HG03039 (cell line): Measurements from ENCODE around the gene CACHD1.

Experiments
- ATAC-seq: cut with Tn5 transposase; IDR thresholded peaks from one replicate; pipeline ENCODE4 v1.9.1; 2021; ENCODE audit warnings: mild to moderate bottlenecking, moderate library complexity; ENCODE audit not compliant: unreplicated experiment

The CACHD1 gene

DNA sequence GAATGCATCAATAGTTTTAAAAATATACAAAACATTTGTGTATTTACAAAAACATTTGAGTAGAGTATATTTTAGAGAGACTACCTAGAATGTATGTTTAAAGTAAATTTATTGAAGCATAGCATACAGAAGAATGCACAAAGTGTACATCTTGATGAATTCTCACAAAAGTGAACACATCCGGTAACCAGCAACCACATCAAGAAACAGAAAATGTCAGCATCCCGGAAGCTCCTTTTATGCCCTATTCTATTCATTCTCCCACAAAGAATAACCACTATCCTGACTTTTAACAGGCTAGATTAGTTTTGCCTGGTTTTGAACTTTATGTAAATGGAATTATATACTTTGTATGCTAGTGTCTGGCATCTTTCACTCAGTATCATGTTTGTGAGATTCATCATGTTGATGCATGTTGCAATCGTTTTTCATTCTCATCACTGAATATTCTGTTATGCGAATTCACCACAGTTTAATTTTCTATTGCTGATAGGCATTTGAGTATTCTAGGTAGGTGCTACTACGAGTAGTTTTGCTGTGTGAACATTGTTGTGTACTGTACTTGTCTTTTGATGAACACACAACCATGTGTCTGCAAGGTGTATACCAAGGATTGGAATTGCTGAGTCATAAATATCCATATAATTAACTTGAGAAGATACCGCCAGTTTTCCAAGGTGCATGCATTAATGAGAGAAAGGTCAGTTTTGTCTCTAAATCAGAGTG is 75.4 kb downstream of the CACHD1 start:
- no peak for ATAC-seq

DNA sequence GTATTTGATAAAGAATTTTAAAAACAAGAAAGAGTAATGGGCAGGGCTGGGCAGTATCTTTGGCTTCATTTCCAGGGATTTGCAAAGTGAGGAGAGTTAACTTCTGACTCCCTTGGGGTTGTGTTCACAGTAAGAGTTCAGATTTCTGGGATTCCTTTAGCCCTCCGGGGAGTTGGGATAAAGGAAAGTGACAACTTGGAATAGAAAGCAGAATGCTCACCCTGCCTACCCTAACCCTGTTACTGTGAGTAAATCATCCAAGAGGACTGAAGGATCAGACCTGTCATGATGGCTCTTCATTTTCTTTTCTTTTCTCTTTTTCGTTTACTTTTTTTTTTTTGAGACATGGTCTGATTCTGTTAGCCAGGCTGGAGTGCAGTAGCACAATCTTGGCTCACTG is 76.1 kb downstream of the CACHD1 start:
- ATAC-seq, result no peak

DNA sequence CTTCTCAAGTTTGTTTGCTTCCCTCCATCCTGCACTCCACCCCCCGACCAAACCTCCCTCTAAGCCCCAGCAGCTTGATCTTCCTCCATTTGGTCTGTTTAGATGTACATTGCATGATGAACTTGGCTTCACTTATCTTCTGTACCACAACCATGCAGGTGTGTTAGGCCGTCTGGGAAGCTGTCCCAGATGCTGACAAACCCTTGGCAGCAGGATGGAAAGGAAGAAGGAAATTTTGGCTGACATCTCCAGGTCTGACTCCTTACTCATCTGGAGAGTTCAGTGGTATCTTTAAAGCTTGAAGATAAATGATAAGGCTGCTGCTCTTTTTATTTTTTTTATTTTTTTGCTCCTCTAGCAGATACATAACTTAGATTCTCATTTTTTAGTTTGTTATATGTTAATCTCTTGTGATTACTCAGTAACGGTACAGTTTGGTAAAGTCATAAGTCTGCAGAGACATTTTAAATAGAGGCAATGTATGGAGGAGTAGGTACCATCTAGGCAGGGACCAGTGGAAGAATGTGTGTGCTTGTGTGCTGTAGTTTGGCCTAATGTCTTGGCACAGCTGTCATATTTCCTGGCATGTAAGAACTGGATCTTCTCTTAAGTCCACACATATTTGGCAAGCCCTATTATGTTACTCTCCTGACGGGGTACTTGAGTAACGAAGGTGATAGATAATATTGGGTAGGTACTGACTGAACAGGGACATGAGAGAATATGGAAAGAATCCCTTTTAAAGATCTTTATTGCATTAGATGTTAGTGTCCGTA is 79.7 kb downstream of the CACHD1 start:
- no peak for ATAC-seq

DNA sequence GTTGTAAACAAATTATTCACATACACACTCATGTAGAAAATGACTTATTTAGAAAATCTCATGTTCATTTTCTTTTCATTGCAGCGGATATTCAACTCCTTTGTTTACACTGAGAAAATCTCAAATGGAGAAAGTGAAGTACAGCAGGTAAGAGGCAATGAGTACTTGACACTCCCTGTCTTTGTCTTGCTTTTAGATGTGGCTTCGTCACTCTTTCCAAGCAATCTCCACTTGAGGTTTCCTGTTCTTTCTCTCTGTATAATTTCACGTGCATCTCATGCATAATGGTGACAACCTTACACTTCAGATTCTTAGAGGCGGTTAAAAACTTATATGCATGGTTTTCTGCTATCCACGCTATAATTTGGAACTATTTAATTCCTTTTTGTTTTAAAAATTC is 80.6 kb downstream of the CACHD1 start:
- ATAC-seq, result no peak

DNA sequence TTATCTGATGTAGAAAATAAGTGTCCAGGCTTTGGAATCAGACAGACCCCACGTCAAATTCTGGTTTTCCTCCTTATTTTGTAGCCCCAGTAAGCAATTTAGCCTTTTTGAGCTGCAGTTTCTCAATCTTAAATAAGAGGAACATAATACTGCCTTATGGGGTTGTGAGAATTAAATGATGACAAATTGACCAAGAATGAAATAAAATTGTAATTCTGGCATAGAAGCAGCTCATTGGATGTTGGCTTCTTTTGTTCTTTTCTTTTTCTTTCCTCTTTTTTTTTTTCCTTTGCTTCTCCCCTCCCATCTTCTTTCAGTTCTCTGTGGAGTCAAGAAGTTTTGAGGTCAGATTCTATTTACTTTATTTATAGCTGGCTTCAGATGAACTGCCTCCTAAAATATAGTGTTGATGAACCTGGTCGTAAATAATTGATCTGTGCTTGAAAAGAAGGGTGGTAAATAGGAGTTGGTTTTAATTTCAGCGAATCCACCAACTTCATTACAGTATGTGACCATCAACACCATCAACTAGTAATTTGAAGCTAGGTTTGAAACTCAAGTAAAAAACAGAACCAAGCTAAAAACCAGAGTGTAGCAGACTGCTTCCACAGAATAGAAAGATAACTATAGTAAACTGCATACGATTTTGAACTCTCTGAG is 81.1 kb downstream of the CACHD1 start:
- ATAC-seq, result no peak

DNA sequence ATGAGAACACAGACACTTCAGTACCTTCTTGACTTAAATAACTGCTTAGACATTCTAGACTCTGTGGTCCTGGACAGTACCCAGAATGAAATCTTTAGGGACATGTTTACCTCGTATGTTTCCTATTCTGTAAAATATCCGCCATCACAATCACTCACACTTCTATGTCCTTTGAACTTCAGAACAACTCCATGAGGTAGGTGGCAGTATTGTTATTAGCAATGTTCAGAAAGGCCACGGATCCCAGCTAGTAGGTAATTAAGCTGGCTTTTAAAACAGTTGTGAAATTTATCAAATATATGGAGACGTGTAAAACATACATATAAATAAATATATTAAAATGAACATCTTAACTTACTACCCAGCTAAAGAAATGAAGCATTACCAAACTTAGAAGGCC is 83.4 kb downstream of the CACHD1 start:
- no peak for ATAC-seq

DNA sequence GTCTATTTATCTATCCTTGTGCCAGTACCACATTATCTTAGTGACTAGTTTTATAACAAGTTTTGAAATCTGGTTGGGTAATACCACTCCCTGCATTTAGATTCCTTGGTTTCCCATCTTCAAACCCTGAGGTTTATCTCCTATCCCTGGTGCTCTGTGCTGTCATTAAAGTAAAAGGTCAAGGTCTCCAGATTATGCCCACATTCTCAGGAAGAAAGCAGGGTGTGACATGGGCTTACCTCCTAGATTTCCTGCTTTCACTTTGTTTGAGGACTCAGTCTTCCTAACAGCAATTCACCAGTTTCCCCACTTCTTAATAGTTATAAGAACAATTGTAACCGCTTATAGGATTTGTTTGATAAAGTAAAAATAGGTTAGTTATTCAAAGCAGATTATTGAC is 86.0 kb downstream of the CACHD1 start:
- ATAC-seq, result no peak

DNA sequence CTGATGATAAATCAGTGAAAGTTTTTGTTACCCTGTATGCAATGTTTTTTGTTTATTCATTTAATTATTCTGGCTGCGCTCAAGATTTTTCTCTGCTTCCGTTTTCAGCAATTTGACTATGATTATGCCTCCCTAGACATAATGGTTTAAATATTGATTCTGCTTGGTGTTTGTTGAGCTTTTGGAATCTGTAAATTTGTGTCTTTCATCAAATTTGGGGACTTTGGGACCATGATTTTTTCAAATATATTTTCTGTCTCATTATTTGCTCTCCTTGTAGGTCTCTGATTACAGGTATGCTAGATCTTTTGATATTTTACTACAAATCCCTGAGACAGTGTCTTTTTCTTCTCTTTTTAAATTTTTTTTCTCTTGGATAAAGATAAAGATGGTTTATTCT is 92.1 kb downstream of the CACHD1 start:
- ATAC-seq, result no peak

DNA sequence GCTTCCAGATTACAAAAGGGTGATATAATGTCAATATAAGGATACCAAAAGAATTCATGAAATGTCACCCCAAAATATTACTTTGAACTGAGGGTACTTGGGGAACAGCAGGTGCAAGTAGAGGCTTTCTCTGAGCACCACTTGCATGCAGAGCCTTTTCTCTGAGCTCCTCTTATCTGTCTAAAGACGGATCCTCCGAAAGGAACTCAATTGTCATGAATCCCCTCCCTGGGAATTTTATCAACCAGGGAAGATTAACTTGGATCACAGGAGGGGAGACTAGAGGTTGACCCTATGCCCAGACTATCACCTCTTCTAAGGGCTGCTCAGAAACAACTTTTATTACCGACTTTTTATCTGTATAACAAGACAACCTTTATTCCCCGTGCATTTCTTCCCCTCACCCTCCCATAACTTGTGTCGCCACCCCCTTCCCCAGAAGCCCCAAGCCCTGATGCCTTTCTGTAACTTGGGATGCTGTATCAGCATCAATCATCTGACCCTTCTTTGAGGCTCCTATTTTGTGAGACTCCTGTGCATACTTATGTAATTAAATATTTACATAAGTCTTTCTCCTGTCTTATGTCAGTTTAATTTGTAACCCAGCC is 94.1 kb downstream of the CACHD1 start:
- no peak for ATAC-seq

DNA sequence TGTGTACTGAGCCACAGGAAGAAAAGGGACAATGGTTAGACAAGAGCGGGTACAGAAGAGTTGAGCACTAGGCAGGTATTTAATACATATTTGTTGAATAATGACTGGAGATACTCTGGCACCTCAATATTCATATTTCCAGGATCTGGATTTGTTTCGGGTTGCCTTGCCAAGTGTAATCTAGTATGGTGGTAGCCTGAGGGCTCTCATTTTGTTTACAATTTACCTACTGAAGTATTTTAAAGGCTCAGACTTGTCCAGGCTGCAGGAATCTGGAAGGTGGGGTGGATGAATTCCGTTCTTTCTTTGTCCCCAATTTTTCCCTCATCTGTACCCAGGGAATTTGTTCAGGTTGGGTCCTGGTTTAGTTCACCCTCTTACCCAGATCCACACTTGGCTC is 95.0 kb downstream of the CACHD1 start:
- ATAC-seq, result no peak

DNA sequence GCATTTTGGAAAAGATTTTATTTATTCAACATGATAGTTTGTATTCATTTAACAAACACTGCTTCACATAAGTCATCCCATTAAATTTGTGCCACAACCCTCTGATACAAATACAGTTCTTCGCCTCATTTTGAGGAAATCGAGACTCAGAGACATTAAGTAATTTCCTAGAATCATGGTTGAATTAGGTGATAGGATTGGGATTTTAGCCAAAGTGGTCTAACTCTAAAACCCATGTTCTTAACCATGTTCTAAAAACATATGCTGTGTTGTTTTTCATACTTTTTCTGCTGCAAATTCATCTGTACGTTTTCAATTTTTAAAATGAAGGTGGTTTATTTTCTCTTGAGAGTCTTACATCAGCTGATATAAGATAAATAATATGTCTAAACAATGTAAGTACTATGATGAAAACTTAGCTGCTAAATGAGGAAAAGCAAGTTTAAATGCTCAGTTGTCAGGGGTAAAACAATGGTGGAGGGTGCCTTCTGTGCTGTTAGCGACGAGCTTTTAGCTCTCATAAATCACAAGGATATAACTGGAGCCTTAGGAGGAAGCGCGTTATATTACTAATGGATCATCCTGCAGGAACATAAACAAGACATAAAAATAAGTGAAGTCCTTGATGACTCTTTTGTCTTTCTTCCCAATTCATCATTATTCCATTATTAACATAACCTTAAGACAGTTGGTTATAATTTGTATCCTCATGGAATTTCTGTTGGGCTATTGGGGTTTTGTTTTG is 97.7 kb downstream of the CACHD1 start:
- ATAC-seq, result no peak

DNA sequence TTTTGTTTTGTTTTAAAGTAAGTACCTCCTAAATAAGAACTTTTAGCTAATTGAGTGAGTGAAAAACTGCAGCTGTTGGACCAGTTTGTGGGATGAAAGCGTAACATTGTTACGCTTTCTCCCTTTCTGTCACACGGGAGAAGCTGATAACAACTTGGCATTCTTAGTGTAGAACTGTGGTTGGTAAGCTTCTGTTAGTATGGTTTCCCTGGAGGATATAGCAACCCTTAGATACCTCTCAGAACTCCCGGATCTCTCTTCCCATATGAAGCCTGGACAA is 98.2 kb downstream of the CACHD1 start:
- ATAC-seq, result no peak

DNA sequence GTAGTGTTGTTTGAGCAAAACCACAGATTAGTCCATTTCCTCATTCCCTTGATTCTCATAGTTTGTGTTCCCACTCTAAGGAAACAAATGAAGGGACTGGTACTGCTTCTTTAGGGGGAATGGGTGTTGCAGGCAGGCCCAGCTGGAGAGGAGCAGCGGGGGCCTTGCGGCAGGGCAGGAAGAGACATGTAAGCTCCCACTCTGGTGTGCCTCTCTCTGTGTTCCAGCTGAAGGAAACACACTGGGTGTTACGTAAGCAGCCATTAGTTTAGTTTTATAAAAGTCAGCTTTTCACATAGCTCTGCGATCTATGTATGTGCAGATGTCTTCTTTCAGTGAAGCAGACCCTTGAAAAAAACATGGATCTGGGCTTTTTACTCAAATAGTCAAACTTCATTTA is 99.5 kb downstream of the CACHD1 start:
- ATAC-seq, result no peak

DNA sequence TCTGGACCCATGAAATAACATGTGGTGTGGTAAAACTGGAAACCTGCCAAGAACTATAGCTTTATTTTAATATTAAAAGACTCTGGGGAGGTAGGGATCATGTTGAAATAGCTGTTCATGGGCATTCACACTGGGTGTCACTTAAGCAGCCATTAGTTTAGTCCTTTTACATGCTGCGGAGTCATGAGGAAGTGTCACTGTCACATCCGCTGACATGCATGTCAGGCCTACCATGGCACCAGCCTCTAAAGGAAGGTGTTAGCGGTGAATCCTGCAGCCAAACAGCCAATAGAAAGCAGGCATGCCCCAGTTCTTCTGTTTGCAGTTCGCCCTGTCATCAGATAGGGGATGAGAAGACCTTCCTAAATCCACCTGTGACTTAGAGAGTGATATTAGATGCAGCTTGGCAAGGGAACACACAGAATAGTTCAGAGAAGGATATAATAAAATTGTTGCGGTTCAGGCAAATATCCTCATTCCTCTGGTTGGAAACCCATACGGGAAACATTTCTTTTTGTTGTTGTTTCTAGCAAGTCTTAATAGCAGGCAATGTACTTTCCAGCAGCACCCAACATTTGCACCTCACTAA is 100.4 kb downstream of the CACHD1 start:
- no peak for ATAC-seq

DNA sequence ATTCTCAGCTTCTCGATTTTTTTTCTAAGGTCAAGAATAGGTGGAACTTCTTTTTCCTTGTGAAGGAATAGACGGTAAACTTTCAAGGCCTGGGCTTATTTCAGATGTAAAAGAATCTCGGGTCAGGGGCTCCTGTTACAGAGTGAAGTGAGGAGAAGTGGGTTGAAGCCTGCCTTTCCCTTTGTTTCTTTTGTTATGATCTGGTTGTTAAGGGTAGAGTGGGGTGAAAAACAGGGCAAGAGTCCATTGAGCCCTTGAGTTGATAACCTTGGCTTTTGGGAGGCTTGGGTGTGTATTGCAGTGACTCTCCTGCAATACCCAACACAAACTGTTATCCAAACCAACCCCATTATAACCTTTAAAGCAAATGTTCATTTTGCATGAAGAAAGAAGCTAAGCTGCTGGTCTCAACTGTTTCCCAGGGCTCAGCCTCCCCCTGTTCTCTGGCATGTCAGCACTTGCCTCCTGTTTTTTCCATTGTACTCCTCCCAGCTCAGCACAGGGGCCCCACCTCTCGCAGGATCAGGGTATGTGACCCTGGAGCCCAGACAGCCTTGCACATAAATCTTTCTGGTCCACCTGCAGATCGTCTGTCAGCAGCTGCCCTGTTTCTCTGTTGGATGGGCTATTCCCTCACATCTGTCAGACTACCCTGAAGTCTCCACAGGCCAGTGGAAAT is 102.4 kb downstream of the CACHD1 start:
- ATAC-seq, result no peak

DNA sequence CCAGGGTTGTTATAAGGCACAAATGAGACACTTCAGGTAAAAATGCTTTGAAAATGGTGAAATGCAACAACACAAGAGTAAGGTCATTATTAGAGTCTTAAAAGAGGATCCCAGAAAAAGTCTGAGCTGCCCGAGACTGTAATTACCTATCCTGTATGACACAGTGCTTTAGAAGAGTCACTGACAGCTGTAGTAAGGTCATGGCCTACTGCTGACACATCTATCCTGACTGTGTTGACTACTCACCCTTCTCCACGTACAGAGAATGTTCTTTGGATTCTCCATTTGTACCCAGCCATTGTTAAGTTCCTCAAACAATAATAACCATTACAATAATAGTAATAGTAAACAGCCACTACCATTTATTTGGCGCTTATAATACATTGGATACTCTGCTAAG is 104.4 kb downstream of the CACHD1 start:
- no peak for ATAC-seq

DNA sequence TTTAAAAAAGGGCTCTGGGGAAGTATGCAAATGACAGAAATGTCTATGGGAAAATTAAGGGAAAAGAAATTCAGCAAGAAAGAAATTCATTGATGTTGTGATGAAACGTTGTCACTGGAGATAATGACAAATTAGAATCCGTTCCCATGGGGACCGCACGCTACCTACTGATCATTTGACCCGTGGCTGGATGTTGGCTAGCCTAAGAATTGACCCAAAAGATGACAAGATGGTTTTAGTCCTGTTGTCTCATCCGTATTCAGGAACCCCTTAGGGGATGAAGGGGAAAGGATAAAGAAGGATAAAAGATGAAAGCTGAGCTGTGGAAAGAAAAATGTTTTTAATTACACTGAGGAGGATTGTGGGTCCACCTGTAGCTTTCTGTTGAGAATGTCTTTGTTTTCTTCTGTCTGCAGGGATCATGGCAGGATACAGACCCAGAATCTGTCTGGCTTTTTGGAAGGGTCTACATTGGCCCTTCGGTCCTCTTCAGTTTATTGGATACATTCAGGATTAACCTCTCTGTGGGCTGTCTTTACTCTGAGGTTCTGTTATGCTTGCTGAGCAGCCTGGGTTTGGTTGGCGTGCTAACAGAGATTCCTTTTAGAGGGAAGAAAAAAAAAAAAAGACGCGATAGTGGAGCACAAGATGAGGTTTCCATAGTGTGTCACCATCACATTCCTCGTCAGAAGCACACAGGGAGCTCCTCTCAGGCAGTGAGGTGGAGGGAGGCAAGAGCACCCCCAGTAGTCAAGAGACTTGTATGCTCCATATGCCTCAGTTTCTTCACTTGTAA is 106.2 kb downstream of the CACHD1 start:
- ATAC-seq, result no peak

DNA sequence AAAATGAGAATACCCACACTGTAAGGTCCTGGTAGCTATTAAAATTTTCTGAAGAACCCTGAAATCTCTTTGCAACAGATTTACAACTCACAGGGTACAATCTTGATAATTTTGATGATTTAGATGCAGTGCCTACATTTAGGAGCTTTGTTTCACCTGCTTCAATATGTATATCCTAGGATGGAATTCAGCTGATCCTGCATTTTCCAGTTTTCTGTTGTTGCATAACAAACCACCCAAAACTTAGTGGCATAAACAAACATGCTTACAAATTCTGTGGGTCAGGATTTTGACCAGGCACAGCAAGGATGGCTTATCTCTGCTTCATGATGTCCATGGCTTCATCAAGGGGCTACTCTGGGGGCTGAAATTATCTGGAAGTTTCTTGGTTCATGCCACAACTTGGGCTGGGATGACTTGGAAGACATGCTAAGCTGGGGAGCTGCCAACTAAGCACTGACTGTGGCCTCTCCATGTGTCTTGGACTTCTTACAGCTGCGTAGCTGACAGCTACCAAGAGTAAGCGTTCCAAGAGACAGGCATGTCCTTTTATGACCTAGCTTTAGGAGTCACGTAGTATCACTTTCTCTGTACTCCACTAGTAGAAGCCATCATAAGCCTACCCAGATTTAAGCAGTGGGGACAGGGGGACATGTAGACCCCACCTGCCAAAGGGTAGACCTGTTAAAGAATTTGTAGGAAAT is 108.5 kb downstream of the CACHD1 start:
- no peak for ATAC-seq

DNA sequence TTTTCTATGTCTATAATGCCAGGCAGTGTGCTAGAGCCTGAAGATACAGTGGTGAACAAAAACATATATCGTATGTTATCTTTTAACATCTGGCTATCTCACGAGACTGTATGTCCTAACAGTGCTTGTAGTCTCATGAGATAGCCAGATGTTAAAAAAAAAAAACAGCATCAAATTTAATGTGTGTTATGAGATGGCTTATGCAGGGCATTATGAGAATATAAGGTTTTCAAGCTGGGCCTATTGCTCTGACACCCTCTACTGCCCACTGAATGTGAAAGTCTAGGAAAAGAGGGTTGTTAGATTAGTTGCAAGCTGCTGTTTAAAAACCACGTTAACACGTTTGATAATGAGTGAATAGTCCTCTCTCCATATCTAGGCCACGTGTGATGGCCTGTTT is 109.8 kb downstream of the CACHD1 start:
- ATAC-seq, result no peak
